Panc1 (cell line): ENCODE results near the gene HIF1A. TPM values are rescaled to one million over a fixed set of nuclear protein-coding genes. Genes with fewer than 3 reads are reported as not detected.

ENCODE experiments used
- ATAC-seq: fragments of 200-7000 bp; cut with Tn5 transposase; 2 replicates; pipeline ENCODE4 v1.9.1; 2020; ENCODE audit warnings: mild to moderate bottlenecking, moderate library complexity
- BruUV-seq: library from RNA; stranded (reverse); fragments of 400-500 nt; replicated peaks from 2 replicates; lab custom pipeline; 2021; lab: Mats Ljungman, UMichigan
- CTCF ChIA-PET: fragments of 300-600 bp; sonication (Branson Sonifier 250); formaldehyde crosslinking; loops from one replicate; lab custom pipeline; 2022; ENCODE audit warnings: antibody characterized with exemption; lab: Charles Lee
- POLR2A ChIA-PET: fragments of 300-600 bp; sonication (Branson Sonifier 250); formaldehyde crosslinking; loops from one replicate; lab custom pipeline; 2022; ENCODE audit warnings: antibody characterized with exemption; lab: Charles Lee
- DNase-seq: peaks from one replicate; pipeline ENCODE4 v3.0.0-alpha.2; 2010; ENCODE audit warnings: low read depth, low spot score
- H3K27ac ChIP-seq: 2 replicates; pipeline ENCODE4 v1.5.1; 2011; ENCODE audit warnings: mild to moderate bottlenecking, low read length, inconsistent platforms
- H3K27me3 ChIP-seq: fragments of 200-500 bp; sonication (Bioruptor generic); 2 replicates; pipeline ENCODE4 v1.6.0; 2014; ENCODE audit warnings: low read length, inconsistent platforms; ENCODE audit not compliant: control insufficient read depth, insufficient read depth
- H3K36me3 ChIP-seq: fragments of 200-500 bp; sonication (Bioruptor generic); 2 replicates; pipeline ENCODE4 v1.5.1; 2014; ENCODE audit warnings: inconsistent platforms, mild to moderate bottlenecking, low read length, moderate library complexity; ENCODE audit not compliant: control insufficient read depth, insufficient read depth
- H3K4me1 ChIP-seq: 2 replicates; pipeline ENCODE4 v1.5.1; 2011; ENCODE audit warnings: inconsistent platforms, mild to moderate bottlenecking, low read length, moderate library complexity; ENCODE audit not compliant: control insufficient read depth, insufficient read depth
- H3K4me3 ChIP-seq, 2 experiments: 2 replicates each; pipeline ENCODE4 v1.5.1; 2011 to 2012; ENCODE audit warnings: low read depth in 2 of 2, low read length in 2 of 2, mild to moderate bottlenecking in 2 of 2, inconsistent platforms in 1 of 2, moderate library complexity in 1 of 2
- H3K9me3 ChIP-seq: fragments of 200-500 bp; sonication (Bioruptor generic); 2 replicates; pipeline ENCODE4 v1.5.1; 2014; ENCODE audit warnings: low read depth, mild to moderate bottlenecking, inconsistent platforms, low read length, moderate library complexity; ENCODE audit not compliant: control insufficient read depth, insufficient read depth
- POLR2AphosphoS5 ChIP-seq: IDR thresholded peaks from 2 replicates; pipeline ENCODE4 v1.6.1; 2012; ENCODE audit warnings: mild to moderate bottlenecking, low read depth, low read length, moderate library complexity
- SIN3A ChIP-seq: IDR thresholded peaks from 2 replicates; pipeline ENCODE4 v1.6.1; 2012; ENCODE audit warnings: low read depth, mild to moderate bottlenecking, low read length, moderate library complexity, borderline replicate concordance; ENCODE audit not compliant: insufficient read depth
- TCF7L2 ChIP-seq: IDR thresholded peaks from 2 replicates; pipeline ENCODE4 v1.6.1; 2011; ENCODE audit warnings: mild to moderate bottlenecking, low read depth, low read length, inconsistent platforms
- in situ Hi-C: cut with HindIII; loops from 2 replicates; pipeline ENCODE4 v1.10.0; 2016; ENCODE audit warnings: low sequenced_read_pairs, low pct_unique_long_range_greater_than_20kb
- intact Hi-C: fragments of 100-400 bp; cut with micrococcal nuclease; formaldehyde crosslinking; loops from one replicate; pipeline ENCODE4 v1.10.0; 2022; ENCODE audit not compliant: unreplicated experiment
- total RNA-seq: library from RNA; stranded (reverse); gene quantifications from one replicate; pipeline ENCODE4 v1.2.1, GENCODE V29; 2021; ENCODE audit not compliant: unreplicated experiment
- TF ChIP-seq, protein P1 (sequence below), 2 experiments: IDR thresholded peaks; 2 replicates each; pipeline ENCODE4 v1.6.1; 2011 to 2012; ENCODE audit warnings: low read depth in 2 of 2, control low read depth in 1 of 2, low read length in 1 of 2, mild to moderate bottlenecking in 1 of 2, moderate library complexity in 1 of 2; ENCODE audit not compliant: insufficient read depth in 1 of 2
- TF ChIP-seq, protein P2 (sequence below): fragments of 450-650 bp; IDR thresholded peaks from 2 replicates; pipeline ENCODE4 v1.5.1; 2017; ENCODE audit warnings: mild to moderate bottlenecking

The HIF1A gene
- total RNA-seq, 1 experiment from 2014 or later, result 83.4 TPM

DNA sequence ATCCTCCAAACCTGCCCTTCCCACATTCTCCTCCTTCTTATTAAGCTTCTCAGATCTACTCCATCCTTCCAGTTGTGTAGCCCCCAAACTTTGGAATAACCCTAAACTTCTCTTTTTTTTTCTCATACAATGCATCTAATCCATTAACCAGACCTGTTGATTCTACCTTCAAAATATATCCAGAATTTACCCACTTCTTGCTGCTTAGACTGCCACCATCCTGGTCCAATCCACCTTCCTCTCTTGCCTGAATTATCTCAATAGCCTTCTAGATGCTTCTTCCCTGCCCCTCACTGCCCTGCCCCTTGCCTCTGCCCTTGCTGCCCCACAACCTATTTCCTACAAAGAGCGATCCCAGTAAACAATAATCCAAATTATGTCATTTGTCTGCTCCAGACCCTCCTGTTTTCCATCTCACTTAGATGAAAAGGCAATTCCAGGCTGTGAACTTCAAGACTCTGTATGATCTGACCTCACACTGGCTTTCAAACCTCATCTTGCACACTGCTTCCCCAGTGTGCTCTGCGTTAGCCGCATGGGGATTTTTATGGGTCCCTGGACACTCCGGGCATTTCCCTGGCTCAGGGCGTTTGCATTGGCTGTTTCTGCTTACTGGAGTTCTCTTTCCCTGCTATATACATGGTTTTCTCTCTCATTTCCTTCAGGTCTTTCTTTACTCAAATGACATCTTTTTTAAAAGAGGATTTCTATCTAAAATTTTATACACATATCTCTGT lies 42.6 kb upstream of the HIF1A start:
- ChIA-PET POLR2A (no interaction called here), CTCF (no interaction called here)
- Histone ChIP-seq H3K27me3 (no peaks in the 10 kb centered on the region; the same call in none of the 2 replicates), H3K36me3 (no peaks in the 10 kb centered on the region), H3K27ac (no peak overlapping the region), H3K9me3 (no peaks in the 10 kb centered on the region), H3K4me3 (no peak overlapping the region), H3K4me1 (no peaks in the 10 kb centered on the region)
- ATAC-seq (no peak), DNase-seq (no peak)
- in situ Hi-C loops (no loop called here), intact Hi-C loops (no loop called here)
- no TSS peak for BruUV-seq
- TF ChIP-seq, protein P1, sequence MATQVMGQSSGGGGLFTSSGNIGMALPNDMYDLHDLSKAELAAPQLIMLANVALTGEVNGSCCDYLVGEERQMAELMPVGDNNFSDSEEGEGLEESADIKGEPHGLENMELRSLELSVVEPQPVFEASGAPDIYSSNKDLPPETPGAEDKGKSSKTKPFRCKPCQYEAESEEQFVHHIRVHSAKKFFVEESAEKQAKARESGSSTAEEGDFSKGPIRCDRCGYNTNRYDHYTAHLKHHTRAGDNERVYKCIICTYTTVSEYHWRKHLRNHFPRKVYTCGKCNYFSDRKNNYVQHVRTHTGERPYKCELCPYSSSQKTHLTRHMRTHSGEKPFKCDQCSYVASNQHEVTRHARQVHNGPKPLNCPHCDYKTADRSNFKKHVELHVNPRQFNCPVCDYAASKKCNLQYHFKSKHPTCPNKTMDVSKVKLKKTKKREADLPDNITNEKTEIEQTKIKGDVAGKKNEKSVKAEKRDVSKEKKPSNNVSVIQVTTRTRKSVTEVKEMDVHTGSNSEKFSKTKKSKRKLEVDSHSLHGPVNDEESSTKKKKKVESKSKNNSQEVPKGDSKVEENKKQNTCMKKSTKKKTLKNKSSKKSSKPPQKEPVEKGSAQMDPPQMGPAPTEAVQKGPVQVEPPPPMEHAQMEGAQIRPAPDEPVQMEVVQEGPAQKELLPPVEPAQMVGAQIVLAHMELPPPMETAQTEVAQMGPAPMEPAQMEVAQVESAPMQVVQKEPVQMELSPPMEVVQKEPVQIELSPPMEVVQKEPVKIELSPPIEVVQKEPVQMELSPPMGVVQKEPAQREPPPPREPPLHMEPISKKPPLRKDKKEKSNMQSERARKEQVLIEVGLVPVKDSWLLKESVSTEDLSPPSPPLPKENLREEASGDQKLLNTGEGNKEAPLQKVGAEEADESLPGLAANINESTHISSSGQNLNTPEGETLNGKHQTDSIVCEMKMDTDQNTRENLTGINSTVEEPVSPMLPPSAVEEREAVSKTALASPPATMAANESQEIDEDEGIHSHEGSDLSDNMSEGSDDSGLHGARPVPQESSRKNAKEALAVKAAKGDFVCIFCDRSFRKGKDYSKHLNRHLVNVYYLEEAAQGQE (IDR thresholded peaks at IDR 0.05; ENCODE audit: insufficient read depth in 1 of 2, low read depth in 2 of 2, low read length in 1 of 2), result no peak
- TF ChIP-seq, protein P2, sequence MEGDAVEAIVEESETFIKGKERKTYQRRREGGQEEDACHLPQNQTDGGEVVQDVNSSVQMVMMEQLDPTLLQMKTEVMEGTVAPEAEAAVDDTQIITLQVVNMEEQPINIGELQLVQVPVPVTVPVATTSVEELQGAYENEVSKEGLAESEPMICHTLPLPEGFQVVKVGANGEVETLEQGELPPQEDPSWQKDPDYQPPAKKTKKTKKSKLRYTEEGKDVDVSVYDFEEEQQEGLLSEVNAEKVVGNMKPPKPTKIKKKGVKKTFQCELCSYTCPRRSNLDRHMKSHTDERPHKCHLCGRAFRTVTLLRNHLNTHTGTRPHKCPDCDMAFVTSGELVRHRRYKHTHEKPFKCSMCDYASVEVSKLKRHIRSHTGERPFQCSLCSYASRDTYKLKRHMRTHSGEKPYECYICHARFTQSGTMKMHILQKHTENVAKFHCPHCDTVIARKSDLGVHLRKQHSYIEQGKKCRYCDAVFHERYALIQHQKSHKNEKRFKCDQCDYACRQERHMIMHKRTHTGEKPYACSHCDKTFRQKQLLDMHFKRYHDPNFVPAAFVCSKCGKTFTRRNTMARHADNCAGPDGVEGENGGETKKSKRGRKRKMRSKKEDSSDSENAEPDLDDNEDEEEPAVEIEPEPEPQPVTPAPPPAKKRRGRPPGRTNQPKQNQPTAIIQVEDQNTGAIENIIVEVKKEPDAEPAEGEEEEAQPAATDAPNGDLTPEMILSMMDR, result no peak
- TF ChIP-seq TCF7L2 (no peak), SIN3A (no peak), POLR2AphosphoS5 (no peak)

DNA sequence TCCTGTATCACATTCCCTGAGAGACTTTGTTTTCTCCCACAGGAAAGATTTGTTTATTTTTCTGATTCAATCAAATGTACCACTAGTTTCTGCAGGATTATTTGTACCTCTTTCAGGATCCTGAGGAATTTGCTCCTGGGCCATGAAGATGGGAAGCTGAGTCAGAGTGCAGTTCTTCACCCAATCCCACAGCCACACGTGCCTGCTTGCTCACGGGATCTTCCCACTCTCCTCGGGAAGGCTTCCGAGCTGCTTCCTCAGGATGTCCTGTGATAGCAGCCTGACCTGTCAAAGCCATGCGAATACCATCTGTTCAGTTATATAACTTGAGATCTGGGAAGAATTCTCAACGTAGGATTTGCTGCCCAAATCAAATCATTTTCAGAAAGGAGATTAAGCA lies 41.8 kb upstream of the HIF1A start:
- intact Hi-C loops (no loop called here), in situ Hi-C loops (no loop called here)
- H3K27ac ChIP-seq, result no peak overlapping the region
- CTCF ChIA-PET, result no interaction called here
- H3K9me3 ChIP-seq, result no peaks in the 10 kb centered on the region
- ATAC-seq, result no peak
- H3K27me3 ChIP-seq, result no peaks in the 10 kb centered on the region; the same call in none of the 2 replicates
- BruUV-seq, result no TSS peak
- H3K4me1 ChIP-seq, result no peaks in the 10 kb centered on the region
- TF ChIP-seq POLR2AphosphoS5, result no peak
- no peak for TF ChIP-seq SIN3A
- TF ChIP-seq, protein P2, result no peak
- TF ChIP-seq TCF7L2, result no peak
- TF ChIP-seq, protein P1 (IDR thresholded peaks at IDR 0.05; ENCODE audit: insufficient read depth in 1 of 2, low read depth in 2 of 2, low read length in 1 of 2), result no peak
- POLR2A ChIA-PET, result no interaction called here
- DNase-seq, result no peak
- H3K4me3 ChIP-seq, result no peak overlapping the region
- no peaks in the 10 kb centered on the region for H3K36me3 ChIP-seq
